ENCODE measurements around the gene CCDC157. TPM values are rescaled to one million over a fixed set of nuclear protein-coding genes. Genes with fewer than 3 reads are reported as not detected.

Gene CCDC157
- total RNA-seq, 2 experiments from 2014 or later, result 3.3 to 3.4 TPM

GRCh38 chr22:30362651-30363281, 6.0 kb downstream of the CCDC157 start:
- TF ChIP-seq, protein P1, sequence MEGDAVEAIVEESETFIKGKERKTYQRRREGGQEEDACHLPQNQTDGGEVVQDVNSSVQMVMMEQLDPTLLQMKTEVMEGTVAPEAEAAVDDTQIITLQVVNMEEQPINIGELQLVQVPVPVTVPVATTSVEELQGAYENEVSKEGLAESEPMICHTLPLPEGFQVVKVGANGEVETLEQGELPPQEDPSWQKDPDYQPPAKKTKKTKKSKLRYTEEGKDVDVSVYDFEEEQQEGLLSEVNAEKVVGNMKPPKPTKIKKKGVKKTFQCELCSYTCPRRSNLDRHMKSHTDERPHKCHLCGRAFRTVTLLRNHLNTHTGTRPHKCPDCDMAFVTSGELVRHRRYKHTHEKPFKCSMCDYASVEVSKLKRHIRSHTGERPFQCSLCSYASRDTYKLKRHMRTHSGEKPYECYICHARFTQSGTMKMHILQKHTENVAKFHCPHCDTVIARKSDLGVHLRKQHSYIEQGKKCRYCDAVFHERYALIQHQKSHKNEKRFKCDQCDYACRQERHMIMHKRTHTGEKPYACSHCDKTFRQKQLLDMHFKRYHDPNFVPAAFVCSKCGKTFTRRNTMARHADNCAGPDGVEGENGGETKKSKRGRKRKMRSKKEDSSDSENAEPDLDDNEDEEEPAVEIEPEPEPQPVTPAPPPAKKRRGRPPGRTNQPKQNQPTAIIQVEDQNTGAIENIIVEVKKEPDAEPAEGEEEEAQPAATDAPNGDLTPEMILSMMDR (conservative IDR thresholded peaks at IDR 0.05; ENCODE audit: low read length), result no peak
- no peak for TF ChIP-seq EZH2phosphoT487 (IDR thresholded peaks at IDR 0.05; ENCODE audit: borderline replicate concordance, low read depth, low read length)
- no peaks in the 10 kb centered on the region for H3K36me3 ChIP-seq (ENCODE audit: insufficient read depth, low read length)
- DNase-seq (ENCODE audit: low spot score), result no peak
- H4K20me1 ChIP-seq (ENCODE audit: insufficient read depth, low read length), result no peaks in the 10 kb centered on the region
- intact Hi-C loops (cut with micrococcal nuclease; ENCODE audit: unreplicated experiment), result no loop called here
- CTCF ChIA-PET (ENCODE audit: unreplicated experiment), result no interaction called here
- H2AFZ ChIP-seq (ENCODE audit: low read length), result no peak overlapping the region
- no TSS peak for BruUV-seq (replicated peaks)
- H3K9me3 ChIP-seq (ENCODE audit: low read length), result no peaks in the 10 kb centered on the region
- H3K4me3 ChIP-seq (ENCODE audit: low read depth, low read length, poor library complexity, severe bottlenecking), result no peak overlapping the region
- POLR2A ChIA-PET, result no interaction called here
- H3K4me2 ChIP-seq (ENCODE audit: low read length), result no peak overlapping the region
- H3K79me2 ChIP-seq (ENCODE audit: insufficient read depth, low read depth, low read length), result no peaks in the 10 kb centered on the region
- H3K9me2 ChIP-seq (ENCODE audit: insufficient read depth, low read length), result no peaks in the 10 kb centered on the region
- no peak overlapping the region for H3K27ac ChIP-seq (ENCODE audit: low read depth, low read length, poor library complexity, severe bottlenecking)
- peaks cover 8% of the 10 kb centered on the region for H3K4me1 ChIP-seq (ENCODE audit: insufficient read depth, low read length, poor library complexity, severe bottlenecking)

DNA sequence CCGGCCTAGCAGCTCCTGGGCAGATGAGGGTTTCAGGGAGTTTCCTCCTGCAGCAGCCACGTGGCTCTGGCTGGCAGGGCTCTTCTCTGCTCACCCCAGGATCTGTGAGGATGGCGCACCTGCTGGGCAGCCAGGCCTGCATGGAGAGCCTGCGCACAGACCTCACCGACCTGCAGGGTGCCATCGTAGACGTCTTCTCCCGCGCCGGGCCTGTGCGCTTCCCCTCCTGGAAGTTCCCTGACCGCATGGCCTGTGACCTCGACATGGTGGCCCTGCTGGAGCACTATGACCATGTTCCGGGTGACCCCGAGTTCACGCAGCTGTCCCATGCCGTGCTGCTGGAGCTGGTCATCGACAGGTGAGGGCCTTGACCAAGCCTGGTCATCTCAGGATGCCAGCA, 9.1 kb downstream of the CCDC157 start:
- TF ChIP-seq, protein P1 (conservative IDR thresholded peaks at IDR 0.05; ENCODE audit: low read length), result no peak
- no peak for TF ChIP-seq EZH2phosphoT487 (IDR thresholded peaks at IDR 0.05; ENCODE audit: borderline replicate concordance, low read depth, low read length)
- Histone ChIP-seq H3K4me3 (ENCODE audit: low read depth, low read length, poor library complexity, severe bottlenecking) (no peak overlapping the region), H3K4me1 (ENCODE audit: insufficient read depth, low read length, poor library complexity, severe bottlenecking) (peaks cover 8% of the 10 kb centered on the region), H3K4me2 (ENCODE audit: low read length) (no peak overlapping the region), H3K79me2 (ENCODE audit: insufficient read depth, low read depth, low read length) (no peaks in the 10 kb centered on the region), H2AFZ (ENCODE audit: low read length) (no peak overlapping the region), H3K9me3 (ENCODE audit: low read length) (no peaks in the 10 kb centered on the region), H3K27ac (ENCODE audit: low read depth, low read length, poor library complexity, severe bottlenecking) (no peak overlapping the region), H3K36me3 (ENCODE audit: insufficient read depth, low read length) (no peaks in the 10 kb centered on the region), H3K9me2 (ENCODE audit: insufficient read depth, low read length) (no peaks in the 10 kb centered on the region), H4K20me1 (ENCODE audit: insufficient read depth, low read length) (no peaks in the 10 kb centered on the region)
- no peak for DNase-seq (ENCODE audit: low spot score)
- intact Hi-C loops (cut with micrococcal nuclease; ENCODE audit: unreplicated experiment), result no loop called here
- BruUV-seq (replicated peaks), result no TSS peak
- POLR2A ChIA-PET, result no interaction called here
- CTCF ChIA-PET (ENCODE audit: unreplicated experiment), result no interaction called here

DNA sequence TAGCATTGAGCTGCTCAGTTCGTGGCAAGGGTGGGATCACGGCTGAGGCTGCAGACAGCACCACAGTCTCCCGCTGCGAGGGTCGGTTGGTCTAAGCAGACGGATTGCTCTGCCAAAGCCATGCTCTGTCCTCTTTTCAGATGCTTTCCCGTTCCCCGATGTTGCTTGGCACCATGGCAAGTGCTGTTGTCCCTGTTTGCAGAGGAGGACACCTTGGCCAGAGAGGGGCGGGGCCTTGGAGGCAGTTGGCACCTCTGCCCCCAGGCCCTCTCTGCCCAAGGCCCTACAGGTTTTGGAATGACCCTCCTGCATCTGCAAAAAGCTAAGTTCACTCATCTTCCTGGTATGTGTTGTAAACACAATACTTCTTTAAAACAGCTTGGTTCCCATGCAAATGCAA, 11.6 kb downstream of the CCDC157 start:
- ChIA-PET CTCF (ENCODE audit: unreplicated experiment) (interaction anchor here (1.1 kb wide), 1 partner anchor 80 kb away, joined by 4 read pairs; no protein-coding TSS in a partner anchor), POLR2A (no interaction called here)
- H4K20me1 ChIP-seq (ENCODE audit: insufficient read depth, low read length), result no peaks in the 10 kb centered on the region
- H3K4me1 ChIP-seq (ENCODE audit: insufficient read depth, low read length, poor library complexity, severe bottlenecking), result no peaks in the 10 kb centered on the region
- H2AFZ ChIP-seq (ENCODE audit: low read length), result no peak overlapping the region
- no peaks in the 10 kb centered on the region for H3K9me2 ChIP-seq (ENCODE audit: insufficient read depth, low read length)
- H3K27ac ChIP-seq (ENCODE audit: low read depth, low read length, poor library complexity, severe bottlenecking), result no peak overlapping the region
- TF ChIP-seq, protein P1 (conservative IDR thresholded peaks at IDR 0.05; ENCODE audit: low read length), result no peak
- TF ChIP-seq EZH2phosphoT487 (IDR thresholded peaks at IDR 0.05; ENCODE audit: borderline replicate concordance, low read depth, low read length), result no peak
- BruUV-seq (replicated peaks), result no TSS peak
- H3K36me3 ChIP-seq (ENCODE audit: insufficient read depth, low read length), result no peaks in the 10 kb centered on the region
- H3K4me2 ChIP-seq (ENCODE audit: low read length), result no peak overlapping the region
- H3K9me3 ChIP-seq (ENCODE audit: low read length), result no peaks in the 10 kb centered on the region
- DNase-seq (ENCODE audit: low spot score), result no peak
- H3K79me2 ChIP-seq (ENCODE audit: insufficient read depth, low read depth, low read length), result no peaks in the 10 kb centered on the region
- H3K4me3 ChIP-seq (ENCODE audit: low read depth, low read length, poor library complexity, severe bottlenecking), result no peak overlapping the region
- intact Hi-C loops (cut with micrococcal nuclease; ENCODE audit: unreplicated experiment), result no loop called here

Measured in OCI-LY7 (cell line).